Measurements from ENCODE around the gene SYT2. TPM values are rescaled to one million over a fixed set of nuclear protein-coding genes. Genes with fewer than 3 reads are reported as not detected.
"Not testable (repeated sequence)": the region's sequence is repeated elsewhere in the genome, so short reads cannot be mapped to it uniquely, and the experiment has no call there.

SYT2 gene
- total and polyA plus RNA-seq, 8 donors, result under 0.01 to 0.03 (median 0.03) TPM; not detected in 4

DNA sequence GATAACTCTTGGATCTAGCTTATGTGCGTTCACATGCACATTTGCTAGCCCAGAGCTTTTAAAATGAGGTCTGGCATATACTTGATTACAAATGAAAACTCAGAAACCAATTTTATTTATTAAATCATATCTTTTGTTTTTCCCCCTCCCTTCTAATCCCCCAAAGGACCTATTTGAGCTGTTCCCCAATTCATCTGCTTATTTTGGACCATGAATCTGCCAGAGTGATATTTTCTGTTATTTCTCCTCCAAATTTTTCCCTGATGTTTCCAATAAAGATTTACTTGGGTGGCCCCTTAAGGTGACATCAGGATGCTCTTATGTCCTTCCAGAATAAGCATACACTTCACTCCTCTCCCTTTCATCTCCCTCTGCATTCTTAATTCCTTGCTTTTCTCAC, 123.4 kb downstream of the SYT2 start:
- Histone ChIP-seq H3K9me3 (no peaks in the 10 kb centered on the region), H3K4me1 (peaks cover 0 to 2% (median 0%) of the 10 kb centered on the region in 3 donors), H3K27me3 (no peaks in the 10 kb centered on the region), H3K4me3 (no peak overlapping the region), H3K27ac (peak overlapping the region in 2 of 4 donors; percentile 57 to 65), H3K36me3 (no peaks in the 10 kb centered on the region)
- DNase-seq (no peak), ATAC-seq (no peak), FAIRE-seq (no peak)
- no peak for TF ChIP-seq CTCF (IDR thresholded peaks at IDR 0.05)
- intact Hi-C loops (cut with DNase I), result loop anchor here in 1 of 3 donors (10.0 kb wide), 1 partner anchor 58 kb away; no protein-coding TSS in a partner anchor
- WGBS, 2 donors, result 94 to 100% methylated on average over 1 of the region's 1 CpG

GRCh38 chr1:202586018-202586821, 124.0 kb downstream of the SYT2 start:
- no peak overlapping the region for H3K4me3 ChIP-seq
- intact Hi-C loops (cut with DNase I), result loop anchor here in 1 of 3 donors (10.0 kb wide), 1 partner anchor 59 kb away; no protein-coding TSS in a partner anchor
- peaks cover 0 to 2% (median 0%) of the 10 kb centered on the region in 3 donors for H3K4me1 ChIP-seq
- peak overlapping the region in 2 of 4 donors; percentile 57 to 65 for H3K27ac ChIP-seq
- ATAC-seq (peak in 3 of 4 donors; percentile 21 to 24 (median 22)), FAIRE-seq (no peak), DNase-seq (peak in 1 of 6 donors; percentile 23)
- WGBS, 2 donors, result 63 to 69% methylated on average over 4 of the region's 4 CpGs
- peaks cover 0 to 3% (median 0%) of the 10 kb centered on the region in 3 donors for H3K36me3 ChIP-seq
- TF ChIP-seq CTCF (IDR thresholded peaks at IDR 0.05), result no peak
- H3K9me3 ChIP-seq, result no peaks in the 10 kb centered on the region
- no peaks in the 10 kb centered on the region for H3K27me3 ChIP-seq

DNA sequence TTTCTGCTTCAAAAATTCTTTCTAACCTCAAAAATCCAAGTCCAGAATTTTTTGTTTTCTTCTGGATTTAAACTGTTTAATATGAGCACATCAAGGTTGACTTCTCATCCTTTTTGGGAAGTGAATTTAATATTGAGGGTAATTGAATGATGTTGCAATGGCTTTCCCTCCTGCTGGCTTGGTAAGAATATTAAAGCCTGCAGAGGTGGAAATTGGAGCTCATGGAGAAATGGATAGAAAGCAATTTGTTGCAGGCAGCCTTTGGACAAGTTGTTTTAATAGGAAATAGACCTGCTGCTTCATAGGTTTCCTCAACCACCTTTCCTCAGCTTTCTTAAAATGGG, 124.7 kb downstream of the SYT2 start:
- no peak for ATAC-seq
- no peak for FAIRE-seq
- peaks cover 0 to 6% (median 4%) of the 10 kb centered on the region in 3 donors for H3K36me3 ChIP-seq
- H3K9me3 ChIP-seq, result no peaks in the 10 kb centered on the region
- intact Hi-C loops (cut with DNase I), result loop anchor here in 1 of 3 donors (10.0 kb wide), 1 partner anchor 59 kb away; no protein-coding TSS in a partner anchor
- H3K27ac ChIP-seq, result peak overlapping the region in 2 of 4 donors; percentile 57 to 65
- no peak for DNase-seq
- peaks cover 0 to 2% (median 0%) of the 10 kb centered on the region in 3 donors for H3K4me1 ChIP-seq
- TF ChIP-seq CTCF (IDR thresholded peaks at IDR 0.05), result no peak
- H3K27me3 ChIP-seq, result no peaks in the 10 kb centered on the region
- no peak overlapping the region for H3K4me3 ChIP-seq

DNA sequence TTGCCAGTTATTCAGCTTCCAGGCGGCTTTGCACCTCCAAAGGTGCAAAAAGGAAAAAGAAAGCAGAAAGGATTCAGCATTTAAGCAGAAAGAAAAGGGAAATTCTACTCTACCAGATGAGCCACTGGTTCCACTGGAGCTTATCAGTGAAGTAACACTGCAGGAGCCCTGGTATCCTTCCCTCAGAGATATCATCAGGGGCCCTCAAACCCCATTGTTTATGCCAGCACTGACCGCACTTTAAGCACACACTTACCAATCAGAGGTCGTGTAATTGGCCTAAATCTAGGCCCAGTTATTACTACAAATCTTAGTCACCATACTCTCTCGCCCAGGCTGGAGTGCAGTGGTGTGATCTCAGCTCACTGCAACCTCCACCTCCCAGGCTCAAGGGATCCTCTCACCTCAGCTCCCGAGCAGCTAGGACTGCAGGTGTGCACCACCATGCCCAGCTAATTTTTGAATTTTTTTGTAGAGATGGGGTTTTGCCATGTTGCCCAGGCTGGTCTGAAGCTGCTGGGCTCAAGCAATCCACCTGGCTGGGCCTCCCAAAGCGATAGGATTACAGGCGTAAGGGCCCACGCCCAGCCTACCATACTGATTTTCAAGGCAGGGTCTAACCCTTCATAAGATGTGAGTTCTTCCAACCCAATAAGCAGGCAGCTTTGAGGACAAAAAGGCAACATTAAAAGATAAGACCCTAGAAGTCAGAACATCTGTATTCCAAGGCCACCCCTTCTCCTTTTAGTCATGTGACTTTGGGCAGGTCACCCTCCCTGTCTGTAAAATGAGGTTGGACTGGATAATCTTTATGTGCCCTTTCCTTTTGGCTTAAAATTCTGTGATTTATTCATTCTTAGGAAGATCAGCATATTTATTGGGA, 125.3 kb downstream of the SYT2 start:
- Histone ChIP-seq H3K4me3 (no peak overlapping the region), H3K27me3 (no peaks in the 10 kb centered on the region), H3K27ac (peak overlapping the region in 1 of 4 donors; percentile 65), H3K4me1 (peaks cover 0 to 2% (median 0%) of the 10 kb centered on the region in 3 donors), H3K9me3 (no peaks in the 10 kb centered on the region), H3K36me3 (peaks cover 0 to 9% (median 4%) of the 10 kb centered on the region in 3 donors)
- DNase-seq (no peak), FAIRE-seq (no peak), ATAC-seq (no peak)
- intact Hi-C loops (cut with DNase I), result loop anchor here in 1 of 3 donors (10.0 kb wide), 1 partner anchor 60 kb away; no protein-coding TSS in a partner anchor
- no peak for TF ChIP-seq CTCF (IDR thresholded peaks at IDR 0.05)
- WGBS, 2 donors, result 89 to 95% methylated on average over 8 of the region's 8 CpGs

- H3K27me3 ChIP-seq, H3K4me3 ChIP-seq, FAIRE-seq, ATAC-seq, H3K27ac ChIP-seq, H3K9me3 ChIP-seq, H3K4me1 ChIP-seq, H3K36me3 ChIP-seq, DNase-seq: not testable (repeated sequence)
- intact Hi-C loops (cut with DNase I), result loop anchor here in 1 of 3 donors (10.0 kb wide), 1 partner anchor 62 kb away; no protein-coding TSS in a partner anchor
- 90 to 93% methylated on average over 5 of the region's 5 CpGs for WGBS, 2 donors
Observed at GRCh38 chr1:202582350-202582749, 127.9 kb downstream of the SYT2 start.
